ENCODE results near the gene MICB.

Gene MICB

GRCh38 chr6:31510007-31510406 is 12.1 kb downstream of the MICB start:
- no peak for DNase-seq

GRCh38 chr6:31513456-31514165 is 15.7 kb downstream of the MICB start:
- no peak for DNase-seq

- no peak for DNase-seq
Observed at GRCh38 chr6:31521835-31522234, 23.9 kb downstream of the MICB start.

GRCh38 chr6:31525553-31525931 is 27.6 kb downstream of the MICB start:
- no peak for DNase-seq

- no peak for DNase-seq
Observed at GRCh38 chr6:31525932-31526591, 28.1 kb downstream of the MICB start.

GRCh38 chr6:31528307-31528777 is 30.4 kb downstream of the MICB start:
- DNase-seq = no peak

- no peak for DNase-seq
Observed at GRCh38 chr6:31528821-31529328, 30.9 kb downstream of the MICB start, which contains the start of gene MCCD1. Gene MCCD1, plus strand, starts transcription at chr6:31528962. Its CDS starts 53 bp downstream, at chr6:31529015.

- DNase-seq = no peak
Observed at GRCh38 chr6:31529329-31530150, 31.6 kb downstream of the MICB start.

GRCh38 chr6:31530659-31531058 is 32.7 kb downstream of the MICB start:
- no peak for DNase-seq

- DNase-seq = no peak
Observed at GRCh38 chr6:31531162-31531561, 33.2 kb downstream of the MICB start.

GRCh38 chr6:31531771-31532643 is 34.1 kb downstream of the MICB start:
- DNase-seq = no peak

GRCh38 chr6:31532644-31533454 is 34.9 kb downstream of the MICB start:
- DNase-seq = no peak

- DNase-seq = no peak
Observed at GRCh38 chr6:31533455-31533841, 35.5 kb downstream of the MICB start.

- no peak for DNase-seq
Observed at GRCh38 chr6:31534011-31534410, 36.1 kb downstream of the MICB start.

GRCh38 chr6:31534521-31535040 is 36.6 kb downstream of the MICB start:
- no peak for DNase-seq

- DNase-seq = no peak
Observed at GRCh38 chr6:31535538-31536324, 37.8 kb downstream of the MICB start.

GRCh38 chr6:31538805-31539400 is 41.0 kb downstream of the MICB start:
- no peak for DNase-seq

- no peak for DNase-seq
Observed at GRCh38 chr6:31540640-31541039, 42.7 kb downstream of the MICB start.

GRCh38 chr6:31541059-31541657 is 43.2 kb downstream of the MICB start:
- peak; percentile 71 for DNase-seq
